PFSK-1 (cell line): ENCODE measurements around the gene KLHL8.

Experiments
- FOXP2 ChIP-seq: optimal IDR thresholded peaks from 2 replicates; pipeline ENCODE3; 2011; ENCODE audit warnings: borderline replicate concordance, control low read depth, inconsistent platforms; ENCODE audit not compliant: insufficient read depth; ENCODE audit errors: extremely low read length, extremely low read depth
- POLR2AphosphoS5 ChIP-seq: IDR thresholded peaks from 2 replicates; pipeline ENCODE4 v1.6.1; 2012; ENCODE audit warnings: low read depth, mild to moderate bottlenecking, control low read depth, low read length, moderate library complexity
- SIN3A ChIP-seq: IDR thresholded peaks from 2 replicates; pipeline ENCODE4 v1.6.1; 2012; ENCODE audit warnings: mild to moderate bottlenecking, low read length, moderate library complexity, borderline replicate concordance; ENCODE audit not compliant: insufficient read depth
- TAF1 ChIP-seq: IDR thresholded peaks from 2 replicates; pipeline ENCODE4 v1.6.1; 2012; ENCODE audit warnings: low read length, control low read depth, borderline replicate concordance; ENCODE audit not compliant: insufficient read depth
- TF ChIP-seq, protein P1 (sequence below), 2 experiments: IDR thresholded peaks; 2 replicates each; pipeline versions ENCODE4 v1.6.1 to v1.8.0; 2011 to 2012; ENCODE audit warnings: low read depth in 2 of 2, low read length in 2 of 2, control low read depth in 1 of 2, inconsistent platforms in 1 of 2, mild to moderate bottlenecking in 1 of 2, moderate library complexity in 1 of 2; ENCODE audit not compliant: insufficient read depth in 1 of 2

GRCh38 chr4:87141428-87141827, 79.0 kb downstream of the KLHL8 start:
- TF ChIP-seq POLR2AphosphoS5 (no peak), TAF1 (no peak), SIN3A (no peak), FOXP2 (no peak)
- TF ChIP-seq, protein P1, sequence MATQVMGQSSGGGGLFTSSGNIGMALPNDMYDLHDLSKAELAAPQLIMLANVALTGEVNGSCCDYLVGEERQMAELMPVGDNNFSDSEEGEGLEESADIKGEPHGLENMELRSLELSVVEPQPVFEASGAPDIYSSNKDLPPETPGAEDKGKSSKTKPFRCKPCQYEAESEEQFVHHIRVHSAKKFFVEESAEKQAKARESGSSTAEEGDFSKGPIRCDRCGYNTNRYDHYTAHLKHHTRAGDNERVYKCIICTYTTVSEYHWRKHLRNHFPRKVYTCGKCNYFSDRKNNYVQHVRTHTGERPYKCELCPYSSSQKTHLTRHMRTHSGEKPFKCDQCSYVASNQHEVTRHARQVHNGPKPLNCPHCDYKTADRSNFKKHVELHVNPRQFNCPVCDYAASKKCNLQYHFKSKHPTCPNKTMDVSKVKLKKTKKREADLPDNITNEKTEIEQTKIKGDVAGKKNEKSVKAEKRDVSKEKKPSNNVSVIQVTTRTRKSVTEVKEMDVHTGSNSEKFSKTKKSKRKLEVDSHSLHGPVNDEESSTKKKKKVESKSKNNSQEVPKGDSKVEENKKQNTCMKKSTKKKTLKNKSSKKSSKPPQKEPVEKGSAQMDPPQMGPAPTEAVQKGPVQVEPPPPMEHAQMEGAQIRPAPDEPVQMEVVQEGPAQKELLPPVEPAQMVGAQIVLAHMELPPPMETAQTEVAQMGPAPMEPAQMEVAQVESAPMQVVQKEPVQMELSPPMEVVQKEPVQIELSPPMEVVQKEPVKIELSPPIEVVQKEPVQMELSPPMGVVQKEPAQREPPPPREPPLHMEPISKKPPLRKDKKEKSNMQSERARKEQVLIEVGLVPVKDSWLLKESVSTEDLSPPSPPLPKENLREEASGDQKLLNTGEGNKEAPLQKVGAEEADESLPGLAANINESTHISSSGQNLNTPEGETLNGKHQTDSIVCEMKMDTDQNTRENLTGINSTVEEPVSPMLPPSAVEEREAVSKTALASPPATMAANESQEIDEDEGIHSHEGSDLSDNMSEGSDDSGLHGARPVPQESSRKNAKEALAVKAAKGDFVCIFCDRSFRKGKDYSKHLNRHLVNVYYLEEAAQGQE (IDR thresholded peaks at IDR 0.05; ENCODE audit: insufficient read depth in 1 of 2, low read depth in 2 of 2, low read length in 2 of 2): no peak
